GM18951 (cell line): ENCODE data around the gene EPS8L2.
A peak's percentile ranks its signal among the peaks of the same experiment; 100 is the strongest.
"Not testable (repeated sequence)": the region's sequence is repeated elsewhere in the genome, so short reads cannot be mapped to it uniquely, and the experiment has no call there.

ENCODE experiments used
- POLR2A ChIP-seq: IDR thresholded peaks from 4 replicates; pipeline ENCODE4 v1.6.1; 2011; ENCODE audit warnings: mild to moderate bottlenecking; ENCODE audit not compliant: insufficient read length, insufficient read depth; ENCODE audit errors: extremely low read depth
- in situ Hi-C: fragments of 300-500 bp; cut with MboI; formaldehyde crosslinking; loops from one replicate; pipeline ENCODE4 v1.12.0; 2022; ENCODE audit warnings: low sequenced_read_pairs, mixed read lengths, inconsistent platforms; ENCODE audit not compliant: unreplicated experiment

The EPS8L2 gene

GRCh38 chr11:728901-729491 lies 23.0 kb downstream of the EPS8L2 start:
- no peak for TF ChIP-seq POLR2A
- in situ Hi-C loops, result no loop called here

GRCh38 chr11:729492-730074 lies 23.6 kb downstream of the EPS8L2 start:
- no peak for TF ChIP-seq POLR2A
- in situ Hi-C loops, result no loop called here

- in situ Hi-C loops, result no loop called here
- no peak for TF ChIP-seq POLR2A
Observed at GRCh38 chr11:733072-733471, 27.0 kb downstream of the EPS8L2 start.

GRCh38 chr11:734541-734940 lies 28.5 kb downstream of the EPS8L2 start:
- in situ Hi-C loops, result not testable (repeated sequence)

- in situ Hi-C loops, result no loop called here
- TF ChIP-seq POLR2A, result no peak
Observed at GRCh38 chr11:737366-737765, 31.3 kb downstream of the EPS8L2 start.

GRCh38 chr11:737899-738298 lies 31.9 kb downstream of the EPS8L2 start:
- in situ Hi-C loops, result not testable (repeated sequence)

GRCh38 chr11:742156-742546 lies 36.1 kb downstream of the EPS8L2 start:
- in situ Hi-C loops, result no loop called here
- no peak for TF ChIP-seq POLR2A

- TF ChIP-seq POLR2A, result no peak
- in situ Hi-C loops, result no loop called here
Observed at GRCh38 chr11:742571-743201, 36.7 kb downstream of the EPS8L2 start.

- in situ Hi-C loops, result no loop called here
Observed at GRCh38 chr11:745428-745827, 39.4 kb downstream of the EPS8L2 start.

GRCh38 chr11:746289-747157 lies 40.5 kb downstream of the EPS8L2 start:
- TF ChIP-seq POLR2A, result no peak
- in situ Hi-C loops, result no loop called here

More at GRCh38 chr11:745428-745827, 39.4 kb downstream of the EPS8L2 start:
- no peak for TF ChIP-seq POLR2A

GRCh38 chr11:747158-748006 lies 41.4 kb downstream of the EPS8L2 start, which contains the start of gene TALDO1:
Gene TALDO1, plus strand, starts transcription at chr11:747464. Its CDS starts 18 bp downstream, at chr11:747482.
- in situ Hi-C loops, result no loop called here
- TF ChIP-seq POLR2A, result peak; percentile 80

GRCh38 chr11:748007-748359 lies 42.0 kb downstream of the EPS8L2 start:
- no peak for TF ChIP-seq POLR2A
- in situ Hi-C loops, result no loop called here

- in situ Hi-C loops, result no loop called here
- TF ChIP-seq POLR2A, result no peak
Observed at GRCh38 chr11:749731-750130, 43.7 kb downstream of the EPS8L2 start.
